ENCODE measurements around the gene CCDC15. TPM values are rescaled to one million over a fixed set of nuclear protein-coding genes. Genes with fewer than 3 reads are reported as not detected.
A peak's percentile ranks its signal among the peaks of the same experiment; 100 is the strongest.

The CCDC15 gene
- total and polyA plus RNA-seq, 11 donors = 0.08 to 1.8 (median 0.19) TPM

DNA sequence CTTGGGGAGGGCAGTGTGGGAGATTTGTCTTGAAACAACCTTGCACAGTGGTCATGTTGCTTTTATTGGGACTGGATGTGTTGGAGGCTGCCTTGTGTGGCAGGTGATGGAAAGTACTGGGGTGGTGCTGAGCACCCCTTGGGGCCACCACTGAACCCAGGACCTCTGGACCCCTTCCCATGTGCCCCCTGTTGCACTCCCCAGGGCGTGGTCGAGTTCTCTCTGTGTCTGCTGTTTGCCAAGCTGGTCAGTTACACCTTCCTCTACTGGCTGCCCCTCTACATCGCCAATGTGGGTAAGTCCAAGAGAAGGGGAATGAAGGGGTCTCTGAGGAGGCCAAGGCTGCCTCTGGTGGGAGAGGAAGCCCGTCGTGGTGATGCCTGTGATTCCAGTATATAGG lies 128.0 kb downstream of the CCDC15 start:
- ATAC-seq = no peak
- no peak overlapping the region for H3K4me3 ChIP-seq
- H3K9me3 ChIP-seq = no peaks in the 10 kb centered on the region
- H3K27ac ChIP-seq = no peak overlapping the region
- TF ChIP-seq, protein P1, sequence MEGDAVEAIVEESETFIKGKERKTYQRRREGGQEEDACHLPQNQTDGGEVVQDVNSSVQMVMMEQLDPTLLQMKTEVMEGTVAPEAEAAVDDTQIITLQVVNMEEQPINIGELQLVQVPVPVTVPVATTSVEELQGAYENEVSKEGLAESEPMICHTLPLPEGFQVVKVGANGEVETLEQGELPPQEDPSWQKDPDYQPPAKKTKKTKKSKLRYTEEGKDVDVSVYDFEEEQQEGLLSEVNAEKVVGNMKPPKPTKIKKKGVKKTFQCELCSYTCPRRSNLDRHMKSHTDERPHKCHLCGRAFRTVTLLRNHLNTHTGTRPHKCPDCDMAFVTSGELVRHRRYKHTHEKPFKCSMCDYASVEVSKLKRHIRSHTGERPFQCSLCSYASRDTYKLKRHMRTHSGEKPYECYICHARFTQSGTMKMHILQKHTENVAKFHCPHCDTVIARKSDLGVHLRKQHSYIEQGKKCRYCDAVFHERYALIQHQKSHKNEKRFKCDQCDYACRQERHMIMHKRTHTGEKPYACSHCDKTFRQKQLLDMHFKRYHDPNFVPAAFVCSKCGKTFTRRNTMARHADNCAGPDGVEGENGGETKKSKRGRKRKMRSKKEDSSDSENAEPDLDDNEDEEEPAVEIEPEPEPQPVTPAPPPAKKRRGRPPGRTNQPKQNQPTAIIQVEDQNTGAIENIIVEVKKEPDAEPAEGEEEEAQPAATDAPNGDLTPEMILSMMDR (IDR thresholded peaks at IDR 0.05) = no peak
- TF ChIP-seq POLR2A (IDR thresholded peaks at IDR 0.05) = no peak
- H3K36me3 ChIP-seq = peaks cover 0 to 4% (median 0%) of the 10 kb centered on the region in 9 donors
- H3K27me3 ChIP-seq = peaks cover 0 to 16% (median 0%) of the 10 kb centered on the region in 9 donors
- DNase-seq = no peak
- intact Hi-C loops (cut with DNase I) = no loop called here
- no peaks in the 10 kb centered on the region for H3K4me1 ChIP-seq
- WGBS, 4 donors = 81 to 90% (median 86%) methylated on average over 5 of the region's 5 CpGs

GRCh38 chr11:125082611-125083311 lies 128.8 kb downstream of the CCDC15 start:
- WGBS, 4 donors = 75 to 82% (median 76%) methylated on average over 6 to 10 of the region's 10 CpGs
- intact Hi-C loops (cut with DNase I) = no loop called here
- DNase-seq (no peak), ATAC-seq (peak in 1 of 4 donors; percentile 15)
- Histone ChIP-seq H3K4me1 (no peaks in the 10 kb centered on the region), H3K36me3 (peaks cover 0 to 4% (median 0%) of the 10 kb centered on the region in 9 donors), H3K27me3 (peaks cover 0 to 16% (median 0%) of the 10 kb centered on the region in 9 donors), H3K9me3 (no peaks in the 10 kb centered on the region), H3K27ac (no peak overlapping the region), H3K4me3 (no peak overlapping the region)
- TF ChIP-seq, protein P1 (IDR thresholded peaks at IDR 0.05) = no peak
- no peak for TF ChIP-seq POLR2A (IDR thresholded peaks at IDR 0.05)

GRCh38 chr11:125083312-125084056 lies 129.5 kb downstream of the CCDC15 start:
- H3K9me3 ChIP-seq = no peaks in the 10 kb centered on the region
- WGBS, 4 donors = 74 to 81% (median 76%) methylated on average over 11 of the region's 11 CpGs
- DNase-seq = no peak
- ATAC-seq = no peak
- TF ChIP-seq, protein P1 (IDR thresholded peaks at IDR 0.05) = no peak
- TF ChIP-seq POLR2A (IDR thresholded peaks at IDR 0.05) = no peak
- H3K4me1 ChIP-seq = no peaks in the 10 kb centered on the region
- intact Hi-C loops (cut with DNase I) = no loop called here
- no peak overlapping the region for H3K4me3 ChIP-seq
- no peak overlapping the region for H3K27ac ChIP-seq
- peaks cover 0 to 8% (median 0%) of the 10 kb centered on the region in 9 donors for H3K36me3 ChIP-seq
- peaks cover 0 to 16% (median 0%) of the 10 kb centered on the region in 9 donors for H3K27me3 ChIP-seq

DNA sequence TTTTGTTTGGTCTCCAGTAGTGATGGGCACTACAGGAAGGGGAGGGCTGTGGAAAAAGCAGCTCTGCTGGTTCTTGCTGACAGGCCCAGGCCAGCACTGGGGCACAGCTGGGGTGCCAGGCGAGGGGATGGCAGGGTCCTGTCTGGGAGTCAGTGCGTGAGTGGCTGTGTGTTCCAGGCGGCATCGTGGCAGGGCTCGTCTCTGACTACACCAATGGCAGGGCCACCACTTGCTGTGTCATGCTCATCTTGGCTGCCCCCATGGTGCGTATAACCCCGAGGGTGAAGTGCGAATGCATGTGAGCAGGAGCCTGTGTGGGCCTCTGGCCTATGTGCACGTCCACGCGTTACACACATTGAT lies 130.0 kb downstream of the CCDC15 start:
- no peaks in the 10 kb centered on the region for H3K4me1 ChIP-seq
- peaks cover 0 to 16% (median 0%) of the 10 kb centered on the region in 9 donors for H3K27me3 ChIP-seq
- 87 to 97% (median 95%) methylated on average over 7 to 11 of the region's 11 CpGs for WGBS, 4 donors
- no peak overlapping the region for H3K27ac ChIP-seq
- H3K36me3 ChIP-seq = peaks cover 0 to 10% (median 0%) of the 10 kb centered on the region in 9 donors
- TF ChIP-seq, protein P1 (IDR thresholded peaks at IDR 0.05) = no peak
- TF ChIP-seq POLR2A (IDR thresholded peaks at IDR 0.05) = no peak
- no peak for DNase-seq
- no peak overlapping the region for H3K4me3 ChIP-seq
- no peak for ATAC-seq
- intact Hi-C loops (cut with DNase I) = no loop called here
- H3K9me3 ChIP-seq = no peaks in the 10 kb centered on the region
